ENCODE results near the gene PRRT1B. TPM values are rescaled to one million over a fixed set of nuclear protein-coding genes. Genes with fewer than 3 reads are reported as not detected.

PRRT1B gene
- total and polyA plus RNA-seq, 2 of the 4 experiments (the other 2 are of a cell fraction), result not detected

GRCh38 chr9:131578021-131578420 is 32.7 kb downstream of the PRRT1B start:
- DNase-seq, result no peak
- no peak overlapping the region for H3K4me2 ChIP-seq (ENCODE audit: low read depth, low read length)
- no TSS peak for BruUV-seq (replicated peaks)
- no peak overlapping the region for H4K8ac ChIP-seq (ENCODE audit: low read depth in 2 of 2, low read length in 2 of 2)
- no peak overlapping the region for H2BK120ac ChIP-seq (ENCODE audit: low read depth, low read length)
- no peak overlapping the region for H3K14ac ChIP-seq (replicated peaks; ENCODE audit: low read depth, low read length)
- 91% methylated on average over 8 of the region's 13 CpGs; no CpG with 5 or more reads in 1 of the 2 experiments for WGBS, 2 experiments (ENCODE audit: extremely low coverage in 2 of 2, insufficient read length in 1 of 2)
- peaks cover 45% of the 10 kb centered on the region for H3K36me3 ChIP-seq (ENCODE audit: control insufficient read depth, insufficient read depth, low read length)
- no peak for ATAC-seq (ENCODE audit: low read depth)
- H3K4ac ChIP-seq (ENCODE audit: low read depth, low read length), result no peak overlapping the region
- CTCF ChIA-PET, result no interaction called here
- no peaks in the 10 kb centered on the region for H3K27me3 ChIP-seq (ENCODE audit: control insufficient read depth, insufficient read depth, low read length)
- no peak overlapping the region for H3K4me3 ChIP-seq (ENCODE audit: insufficient read depth, low read depth, low read length)
- H3K23ac ChIP-seq (ENCODE audit: low read depth, low read length), result no peak overlapping the region
- H3K27ac ChIP-seq (ENCODE audit: insufficient read depth, low read length), result no peak overlapping the region
- H4K20me1 ChIP-seq (ENCODE audit: insufficient read depth, low read length), result no peaks in the 10 kb centered on the region
- no peak overlapping the region for H2AK5ac ChIP-seq (ENCODE audit: low read depth, low read length)
- H2BK15ac ChIP-seq (ENCODE audit: low read depth, low read length), result no peak overlapping the region
- no peak overlapping the region for H3K56ac ChIP-seq (ENCODE audit: extremely low read depth, insufficient read depth, low read length)
- POLR2A ChIA-PET (ENCODE audit: unreplicated experiment), result no interaction called here
- peak overlapping the region; percentile 24 for H2AFZ ChIP-seq (replicated peaks; ENCODE audit: low read length, poor library complexity)
- no peak overlapping the region for H2BK5ac ChIP-seq (ENCODE audit: low read depth, low read length, poor library complexity, severe bottlenecking)
- in situ Hi-C loops (cut with MboI; ENCODE audit: low sequenced_read_pairs) (loop anchor here (25.0 kb wide), 1 partner anchor 684 kb away; no protein-coding TSS in a partner anchor), intact Hi-C loops (cut with micrococcal nuclease) (no loop called here), dilution Hi-C loops (cut with HindIII; ENCODE audit: low sequenced_read_pairs, unreplicated experiment) (no loop called here)
- H3K9ac ChIP-seq (ENCODE audit: low read depth, low read length), result no peak overlapping the region
- H3K9me1 ChIP-seq (ENCODE audit: insufficient read depth, low read length), result 0 out of 2 replicates have a peak, but pooled peaks cover 3% of the 10 kb centered on the region
- no peak overlapping the region for H4K5ac ChIP-seq (ENCODE audit: low read depth, low read length)
- no peak for TF ChIP-seq SMC3 (IDR thresholded peaks at IDR 0.05; ENCODE audit: low read depth, low read length)
- no peak for TF ChIP-seq MAFK (IDR thresholded peaks at IDR 0.05; ENCODE audit: low read depth, low read length)
- TF ChIP-seq CHD1 (IDR thresholded peaks at IDR 0.05; ENCODE audit: low read depth, low read length), result no peak
- no peak for TF ChIP-seq POLR2A (IDR thresholded peaks at IDR 0.05; ENCODE audit: low read depth, low read length)
- no peak for TF ChIP-seq MXI1 (IDR thresholded peaks at IDR 0.05; ENCODE audit: borderline replicate concordance, low read depth, low read length)
- no peak for TF ChIP-seq MAZ (IDR thresholded peaks at IDR 0.05; ENCODE audit: borderline replicate concordance, low read depth, low read length)
- no peak for TF ChIP-seq FOS (IDR thresholded peaks at IDR 0.05; ENCODE audit: low read depth, low read length)
- no peak for TF ChIP-seq BHLHE40 (IDR thresholded peaks at IDR 0.05; ENCODE audit: low read depth, low read length)
- TF ChIP-seq, protein P1, sequence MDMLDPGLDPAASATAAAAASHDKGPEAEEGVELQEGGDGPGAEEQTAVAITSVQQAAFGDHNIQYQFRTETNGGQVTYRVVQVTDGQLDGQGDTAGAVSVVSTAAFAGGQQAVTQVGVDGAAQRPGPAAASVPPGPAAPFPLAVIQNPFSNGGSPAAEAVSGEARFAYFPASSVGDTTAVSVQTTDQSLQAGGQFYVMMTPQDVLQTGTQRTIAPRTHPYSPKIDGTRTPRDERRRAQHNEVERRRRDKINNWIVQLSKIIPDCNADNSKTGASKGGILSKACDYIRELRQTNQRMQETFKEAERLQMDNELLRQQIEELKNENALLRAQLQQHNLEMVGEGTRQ (IDR thresholded peaks at IDR 0.05; ENCODE audit: low read depth, low read length), result no peak
- no peak for TF ChIP-seq CEBPB (IDR thresholded peaks at IDR 0.05; ENCODE audit: low read depth, low read length)
- no peak for TF ChIP-seq RAD21 (IDR thresholded peaks at IDR 0.05; ENCODE audit: low read length)
- no peak for TF ChIP-seq CTCF (conservative IDR thresholded peaks at IDR 0.05; ENCODE audit: low read depth, low read length)
- no peak for TF ChIP-seq RCOR1 (IDR thresholded peaks at IDR 0.05; ENCODE audit: insufficient replicate concordance, low read length)
- TF ChIP-seq, protein P2, sequence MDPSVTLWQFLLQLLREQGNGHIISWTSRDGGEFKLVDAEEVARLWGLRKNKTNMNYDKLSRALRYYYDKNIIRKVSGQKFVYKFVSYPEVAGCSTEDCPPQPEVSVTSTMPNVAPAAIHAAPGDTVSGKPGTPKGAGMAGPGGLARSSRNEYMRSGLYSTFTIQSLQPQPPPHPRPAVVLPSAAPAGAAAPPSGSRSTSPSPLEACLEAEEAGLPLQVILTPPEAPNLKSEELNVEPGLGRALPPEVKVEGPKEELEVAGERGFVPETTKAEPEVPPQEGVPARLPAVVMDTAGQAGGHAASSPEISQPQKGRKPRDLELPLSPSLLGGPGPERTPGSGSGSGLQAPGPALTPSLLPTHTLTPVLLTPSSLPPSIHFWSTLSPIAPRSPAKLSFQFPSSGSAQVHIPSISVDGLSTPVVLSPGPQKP (IDR thresholded peaks at IDR 0.05; ENCODE audit: borderline replicate concordance, low read depth, low read length), result no peak
- H3K79me1 ChIP-seq (ENCODE audit: low read depth in 1 of 2, low read length in 2 of 2), result no peaks in the 10 kb centered on the region
- no peaks in the 10 kb centered on the region for H3K4me1 ChIP-seq (ENCODE audit: control insufficient read depth, insufficient read depth, low read length)
- H3K9me3 ChIP-seq (ENCODE audit: control insufficient read depth, insufficient read depth, low read length), result no peaks in the 10 kb centered on the region
- H2AK9ac ChIP-seq (replicated peaks; ENCODE audit: low read depth, low read length, poor library complexity), result no peak overlapping the region
- no peak overlapping the region for H2BK20ac ChIP-seq (ENCODE audit: low read depth, low read length)
- H3K18ac ChIP-seq (ENCODE audit: low read depth, low read length), result no peak overlapping the region
- no peak overlapping the region for H4K91ac ChIP-seq (ENCODE audit: insufficient read depth, low read depth, low read length)

Measured in IMR-90 (cell line).